Thoracic aorta (tissue), 2 donors: ENCODE measurements around the gene DNAJC5. TPM values are rescaled to one million over a fixed set of nuclear protein-coding genes. Genes with fewer than 3 reads are reported as not detected.

Experiments used
- ATAC-seq: fragments of 150-250 bp; one replicate; pipeline ENCODE4 v1.8.0; 2017; ENCODE audit warnings: low read depth; ENCODE audit not compliant: insufficient number of reproducible peaks, low FRiP score
- DNase-seq: peaks from one replicate; pipeline ENCODE4 v3.0.0-alpha.2; 2020; ENCODE audit warnings: low spot score
- H3K27ac ChIP-seq, 2 donors: fragments of 200-600 bp; sonication (generic); 1 replicate in 1 of 2; 2 replicates in 1 of 2; pipeline ENCODE4 v1.5.1; 2016; ENCODE audit warnings: mild to moderate bottlenecking in 2 of 2, moderate library complexity in 2 of 2
- H3K27me3 ChIP-seq: fragments of 200-600 bp; sonication (generic); replicated peaks from 2 replicates; pipeline ENCODE4 v1.6.0; 2016; ENCODE audit warnings: mild to moderate bottlenecking; ENCODE audit not compliant: insufficient read depth
- H3K36me3 ChIP-seq: fragments of 200-600 bp; sonication (generic); one replicate; pipeline ENCODE4 v1.5.1; 2016
- H3K4me1 ChIP-seq, 2 donors: fragments of 200-600 bp; sonication (generic); 1 replicate in 1 of 2; 2 replicates in 1 of 2; pipeline versions ENCODE4 v1.5.1 to v1.6.0; 2016; ENCODE audit warnings: low read depth in 2 of 2, mild to moderate bottlenecking in 1 of 2; ENCODE audit not compliant: control insufficient read depth in 1 of 2
- H3K4me3 ChIP-seq: fragments of 200-600 bp; sonication (generic); 2 replicates; pipeline ENCODE4 v1.5.1; 2016; ENCODE audit warnings: mild to moderate bottlenecking
- H3K9me3 ChIP-seq: fragments of 200-600 bp; sonication (generic); 2 replicates; pipeline ENCODE4 v1.5.1; 2016
- CTCF ChIP-seq: fragments of 200-600 bp; sonication (generic); IDR thresholded peaks from one replicate; pipeline ENCODE4 v1.5.1; 2019; ENCODE audit warnings: antibody characterized with exemption
- total RNA-seq, 2 donors: library from RNA; depleted of rRNA; stranded (reverse); fragments of >200 nt; gene quantifications; one replicate each; pipeline versions ENCODE4 v1.1.0 to v1.2.3, GENCODE V29; 2016

DNAJC5 gene
- total RNA-seq, 2 donors from 2014 or later, result 48.5 to 61.2 TPM

DNA sequence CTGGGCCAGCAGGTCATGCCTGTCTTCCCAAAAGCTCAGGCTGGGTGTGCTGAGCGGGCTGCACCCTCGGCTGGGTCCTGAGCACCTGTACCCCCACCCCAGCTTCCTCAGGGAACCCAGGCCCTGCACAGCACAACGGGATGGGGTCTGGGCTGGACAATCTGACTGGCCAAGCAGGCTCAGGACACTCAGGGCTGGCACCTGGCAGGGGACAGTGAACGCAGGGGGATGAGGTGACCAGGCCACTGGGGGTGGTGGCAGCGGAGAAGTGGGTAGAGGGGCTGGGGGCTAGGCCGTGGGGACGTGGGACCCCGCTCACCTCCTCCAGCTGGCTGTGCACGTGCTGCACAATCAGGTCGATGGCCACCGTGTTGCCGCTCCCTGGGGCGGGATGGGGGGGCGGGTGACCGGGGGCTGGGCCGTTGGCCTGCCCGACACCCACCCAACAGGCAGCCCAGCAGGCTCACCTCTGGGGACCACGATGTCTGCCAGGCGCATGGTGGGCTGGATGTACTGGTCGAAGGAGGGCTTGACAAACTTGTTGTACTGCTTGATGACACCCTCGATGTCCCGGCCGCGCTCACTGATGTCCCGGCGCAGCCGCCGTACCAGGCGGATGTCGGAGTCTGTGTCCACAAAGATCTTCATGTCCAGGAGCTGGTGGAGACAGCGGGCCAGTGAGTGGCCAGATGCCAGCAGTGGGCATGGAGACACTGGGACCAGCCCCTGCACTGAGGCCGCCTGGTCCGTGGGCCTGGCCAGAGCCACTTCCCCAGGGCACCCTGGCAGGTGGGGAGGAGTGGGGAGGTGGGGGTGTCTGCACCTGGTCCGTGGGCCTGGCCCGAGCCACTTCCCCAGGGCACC, 49.4 kb downstream of the DNAJC5 start:
- Histone ChIP-seq H3K27ac (no peak overlapping the region), H3K27me3 (no peaks in the 10 kb centered on the region), H3K4me3 (no peak overlapping the region), H3K36me3 (peaks cover 46% of the 10 kb centered on the region), H3K9me3 (no peaks in the 10 kb centered on the region), H3K4me1 (peaks cover 11 to 21% of the 10 kb centered on the region in 2 donors)
- TF ChIP-seq CTCF, result no peak
- ATAC-seq (no peak), DNase-seq (no peak)

- Histone ChIP-seq H3K27ac (no peak overlapping the region), H3K9me3 (no peaks in the 10 kb centered on the region), H3K4me3 (no peak overlapping the region), H3K36me3 (peaks cover 43% of the 10 kb centered on the region), H3K4me1 (peaks cover 17 to 30% of the 10 kb centered on the region in 2 donors), H3K27me3 (no peaks in the 10 kb centered on the region)
- no peak for DNase-seq
- no peak for ATAC-seq
- TF ChIP-seq CTCF, result no peak
These were observed 50.2 kb downstream of the DNAJC5 start for GRCh38 chr20:63945031-63945658.

DNA sequence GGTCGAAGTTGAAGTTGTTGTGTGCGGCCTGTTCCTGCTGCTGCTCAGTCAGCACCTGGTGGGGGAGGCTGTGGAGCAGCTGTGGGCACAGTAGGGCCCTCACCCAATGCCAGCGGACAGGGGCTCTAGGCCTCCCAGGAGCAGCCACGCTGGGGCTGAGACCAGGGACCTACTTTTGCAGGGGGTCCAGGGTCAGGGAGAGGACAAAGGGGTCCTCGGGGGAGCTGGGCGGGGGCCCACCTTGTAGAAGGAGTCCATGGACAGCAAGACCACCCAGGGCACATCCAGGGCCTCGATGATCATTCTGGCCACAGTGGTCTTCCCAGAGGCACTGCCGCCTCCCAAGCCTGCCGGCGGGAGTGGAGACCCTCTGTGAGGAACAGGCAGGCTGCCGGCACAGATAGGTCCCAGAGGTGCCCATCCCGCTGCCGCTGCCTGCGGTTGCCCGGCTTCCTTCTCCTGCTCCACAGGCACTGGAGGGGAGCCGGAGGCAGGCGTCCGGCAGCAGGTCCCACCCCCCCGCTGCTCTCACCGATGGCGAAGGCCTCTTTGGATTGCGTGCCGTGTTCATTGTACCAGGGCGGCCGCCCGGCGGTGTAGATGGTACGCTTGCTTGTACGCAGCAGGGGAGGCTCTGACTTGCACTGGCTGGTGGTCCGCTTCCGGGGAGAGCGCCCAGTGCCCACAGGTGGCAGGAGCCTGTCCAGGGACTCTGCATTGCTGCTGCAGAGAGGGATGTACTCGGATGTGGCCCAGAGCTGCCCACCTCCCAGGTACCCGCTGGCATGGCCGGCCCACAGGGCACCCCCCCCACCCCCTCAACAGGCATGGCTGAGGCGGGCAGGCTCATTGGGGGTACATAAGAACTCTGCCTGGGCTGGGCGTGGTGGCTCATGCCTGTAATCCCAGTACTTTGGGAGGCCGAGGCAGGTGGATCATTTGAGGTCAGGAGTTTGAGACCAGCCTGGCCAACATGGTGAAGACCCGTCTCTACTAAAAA, 51.3 kb downstream of the DNAJC5 start:
- H3K9me3 ChIP-seq, result no peaks in the 10 kb centered on the region
- peaks cover 32% of the 10 kb centered on the region for H3K36me3 ChIP-seq
- ATAC-seq (no peak), DNase-seq (no peak)
- peaks cover 24 to 40% of the 10 kb centered on the region in 2 donors for H3K4me1 ChIP-seq
- H3K4me3 ChIP-seq, result no peak overlapping the region
- TF ChIP-seq CTCF, result no peak
- no peaks in the 10 kb centered on the region for H3K27me3 ChIP-seq
- no peak overlapping the region for H3K27ac ChIP-seq

DNA sequence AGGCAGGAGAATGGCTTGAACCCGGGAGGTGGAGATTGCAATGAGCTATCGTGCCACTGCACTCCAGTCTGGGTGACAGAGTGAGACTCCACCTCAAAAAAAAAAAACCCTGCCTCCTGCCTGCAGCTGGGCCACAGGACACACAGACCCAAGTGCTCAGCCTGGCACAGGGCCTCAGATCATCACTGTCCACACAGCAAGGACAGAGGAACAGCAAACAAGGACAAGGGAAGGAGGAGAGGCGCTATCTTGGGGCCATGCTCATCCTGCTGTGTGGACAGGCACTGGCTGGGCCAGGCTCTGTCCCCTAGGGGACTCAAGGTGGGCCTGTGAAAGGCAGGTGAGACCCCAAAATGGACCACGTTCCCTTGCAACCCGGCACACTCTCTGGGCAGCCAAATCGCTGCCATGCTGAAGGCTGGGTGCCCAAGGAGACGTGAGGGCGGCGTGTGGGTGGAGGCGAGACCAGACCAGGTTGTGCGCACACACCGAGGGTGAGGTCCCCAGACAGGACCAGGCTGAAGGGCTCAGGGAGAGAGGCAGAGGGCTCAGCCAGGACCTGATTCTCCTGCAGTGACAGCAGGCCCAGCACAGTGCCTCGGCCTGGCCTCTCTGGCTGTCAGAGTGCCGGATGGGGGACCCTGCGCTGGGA, 52.2 kb downstream of the DNAJC5 start:
- DNase-seq (no peak), ATAC-seq (no peak)
- Histone ChIP-seq H3K36me3 (peaks cover 32% of the 10 kb centered on the region), H3K27me3 (no peaks in the 10 kb centered on the region), H3K9me3 (no peaks in the 10 kb centered on the region), H3K27ac (no peak overlapping the region), H3K4me3 (no peak overlapping the region), H3K4me1 (peaks cover 33 to 49% of the 10 kb centered on the region in 2 donors)
- no peak for TF ChIP-seq CTCF
